Cardiac fibroblast (primary cell): ENCODE results near the gene MAT2A.

Source experiments
- DNase-seq, 2 donors: peaks; one replicate each; pipeline versions ENCODE4 v3.0.0 to v3.0.0-alpha.2; 2010; ENCODE audit warnings: low read depth in 2 of 2
- H3K4me3 ChIP-seq, 2 donors: replicated peaks in 1 of 2; 1 replicate in 1 of 2; 2 replicates in 1 of 2; pipeline ENCODE4 v1.5.1; 2011; ENCODE audit warnings: low read depth in 2 of 2, low read length in 2 of 2, mild to moderate bottlenecking in 2 of 2, moderate library complexity in 1 of 2
- CTCF ChIP-seq: IDR thresholded peaks from one replicate; pipeline ENCODE4 v1.5.1; 2011; ENCODE audit warnings: low read depth, mild to moderate bottlenecking, low read length, inconsistent platforms

Gene MAT2A

GRCh38 chr2:85534881-85535280, 4.1 kb upstream of the MAT2A start:
- TF ChIP-seq CTCF, result no peak
- no peak overlapping the region for H3K4me3 ChIP-seq

GRCh38 chr2:85536479-85536878, 2.5 kb upstream of the MAT2A start:
- H3K4me3 ChIP-seq, result no peak overlapping the region
- no peak for TF ChIP-seq CTCF
- DNase-seq, result peak; percentile 74 to 83

More at GRCh38 chr2:85534881-85535280, 4.1 kb upstream of the MAT2A start:
- DNase-seq, result no peak

GRCh38 chr2:85537600-85538506, 1.1 kb upstream of the MAT2A start:
- peak; percentile 42 to 57 for DNase-seq
- peak; percentile 6 for TF ChIP-seq CTCF
- H3K4me3 ChIP-seq, result peak overlapping the region; percentile 79 to 93

GRCh38 chr2:85539361-85540132, 579 bp downstream of the MAT2A start:
- peak; percentile 65 to 71 for DNase-seq

GRCh38 chr2:85540133-85540648, 1.2 kb downstream of the MAT2A start:
- peak; percentile 43 to 44 for DNase-seq
- H3K4me3 ChIP-seq, result peak overlapping the region; percentile 79 to 93
- no peak for TF ChIP-seq CTCF

More at GRCh38 chr2:85539361-85540132, 579 bp downstream of the MAT2A start:
- peak overlapping the region; percentile 79 to 93 for H3K4me3 ChIP-seq
- TF ChIP-seq CTCF, result no peak

GRCh38 chr2:85541262-85541661, 2.3 kb downstream of the MAT2A start:
- H3K4me3 ChIP-seq, result peak overlapping the region; percentile 79 to 93
- TF ChIP-seq CTCF, result no peak
- DNase-seq, result no peak
